ENCODE results near the gene C3orf80.
"Not testable (repeated sequence)": the region's sequence is repeated elsewhere in the genome, so short reads cannot be mapped to it uniquely, and the experiment has no call there.

Gene C3orf80

DNA sequence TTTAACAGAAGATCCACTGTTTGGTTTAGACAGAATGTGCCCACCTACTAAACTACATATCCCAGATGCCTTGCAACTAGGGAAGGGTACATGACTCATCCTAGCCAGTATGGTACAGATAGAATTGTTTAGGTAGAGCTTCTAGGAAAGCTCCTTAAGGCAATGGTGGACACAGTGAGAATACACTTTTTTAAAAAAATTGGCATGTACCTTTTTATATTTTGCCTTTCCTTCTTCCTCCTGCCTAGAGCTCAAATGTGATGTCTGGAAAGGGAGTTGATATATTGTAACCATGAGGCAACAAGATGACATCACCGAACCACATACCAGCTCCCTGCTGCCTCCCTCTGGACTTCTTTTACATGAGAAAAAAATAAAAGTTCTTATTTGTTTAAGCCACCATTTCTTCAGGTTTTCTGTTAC is 14.4 kb upstream of the C3orf80 start:
- DNase-seq = no peak

DNA sequence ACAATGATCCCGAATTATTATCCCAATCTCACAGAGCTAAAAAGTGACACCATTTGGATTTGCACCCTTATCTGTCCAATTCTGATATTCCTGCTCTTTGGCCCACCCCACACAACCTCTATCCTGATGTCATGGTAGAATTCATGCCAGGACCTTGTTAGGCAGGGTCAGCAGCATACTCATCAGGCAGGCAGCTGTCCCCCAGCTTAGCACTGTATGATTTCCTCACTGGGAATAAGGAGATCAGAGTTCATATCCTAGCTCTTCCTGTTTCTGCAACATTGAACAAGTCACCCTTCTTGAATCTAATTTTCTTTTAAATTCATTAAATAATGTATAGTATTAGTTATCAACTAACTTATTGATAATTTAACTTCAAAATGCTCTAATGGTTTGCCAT is 12.0 kb upstream of the C3orf80 start:
- no peak for DNase-seq

DNA sequence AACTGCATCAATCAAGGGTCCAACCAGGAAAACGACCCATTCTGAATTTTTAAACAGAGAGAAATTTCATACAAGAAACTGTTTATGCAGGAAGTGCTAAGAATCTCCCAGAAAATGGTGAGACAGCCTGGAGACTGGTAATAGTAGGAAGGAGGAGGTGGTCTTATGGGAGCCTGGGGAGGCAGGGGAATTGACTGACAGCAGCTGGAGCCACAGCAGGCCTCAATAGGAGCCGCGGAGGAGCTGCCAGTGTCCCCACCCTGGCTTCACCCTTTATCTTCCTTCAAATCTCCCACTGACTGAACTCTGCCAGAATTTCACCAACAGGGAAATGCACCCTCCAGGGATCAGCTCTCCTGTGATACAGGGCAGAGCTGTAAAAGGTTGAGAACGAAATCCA is 7.5 kb upstream of the C3orf80 start:
- DNase-seq = no peak

DNA sequence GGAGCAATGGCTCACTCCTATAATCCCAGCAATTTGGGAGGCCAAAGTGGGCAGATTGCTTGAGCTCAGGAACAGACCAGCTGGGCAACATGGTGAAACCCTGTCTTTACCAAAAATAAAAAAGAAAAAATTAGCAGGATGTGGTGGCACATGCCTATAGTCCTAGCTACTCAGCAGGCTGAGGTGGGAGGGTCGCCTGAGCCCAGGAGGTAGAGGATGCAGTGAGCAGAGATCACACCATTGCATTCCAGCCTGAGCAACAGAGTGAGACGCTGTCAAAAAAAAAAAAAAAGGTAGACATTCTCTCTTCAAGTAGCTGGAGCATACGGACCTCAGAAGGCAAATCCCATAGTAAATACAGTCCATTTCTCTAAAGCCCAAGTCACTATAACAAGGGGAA is 7.1 kb upstream of the C3orf80 start:
- DNase-seq = no peak

DNA sequence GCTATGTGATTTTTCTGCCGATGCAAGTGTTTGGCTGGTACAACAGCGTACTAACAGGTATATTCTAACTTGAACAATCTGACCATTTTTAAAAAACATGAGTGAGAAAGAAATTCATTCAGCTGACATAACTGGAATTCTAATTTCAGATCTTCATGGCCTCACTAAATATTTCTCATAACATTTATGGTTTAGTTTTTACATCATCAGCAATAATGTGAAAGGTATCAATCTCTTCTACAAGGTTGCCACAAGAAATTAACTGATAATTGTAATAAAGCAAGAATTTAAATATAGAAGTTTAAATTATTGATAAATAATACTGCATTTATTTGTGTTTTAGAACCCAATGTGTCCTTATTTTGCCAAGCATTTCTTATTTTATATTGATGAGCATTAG is 5.2 kb upstream of the C3orf80 start:
- DNase-seq = no peak

DNA sequence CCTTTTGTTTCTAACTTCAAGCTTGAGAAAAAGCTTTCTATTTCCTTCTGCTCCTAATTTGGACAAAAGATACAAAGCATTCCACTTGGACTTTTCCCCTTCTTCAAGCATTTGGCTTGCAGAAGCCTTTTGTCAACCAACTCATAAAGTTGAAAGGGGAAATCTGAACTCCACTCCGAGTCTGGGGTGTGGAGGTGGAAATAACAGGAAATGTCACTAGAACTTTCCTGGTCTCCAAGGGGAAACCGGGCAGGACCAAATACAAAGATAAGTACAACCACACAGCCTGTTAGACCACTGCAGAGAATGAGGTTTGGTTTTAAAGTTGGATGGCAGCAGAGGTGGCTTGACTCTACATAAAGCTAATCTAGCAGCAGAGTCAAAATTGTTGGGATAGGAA is 4.2 kb upstream of the C3orf80 start:
- DNase-seq = no peak

DNA sequence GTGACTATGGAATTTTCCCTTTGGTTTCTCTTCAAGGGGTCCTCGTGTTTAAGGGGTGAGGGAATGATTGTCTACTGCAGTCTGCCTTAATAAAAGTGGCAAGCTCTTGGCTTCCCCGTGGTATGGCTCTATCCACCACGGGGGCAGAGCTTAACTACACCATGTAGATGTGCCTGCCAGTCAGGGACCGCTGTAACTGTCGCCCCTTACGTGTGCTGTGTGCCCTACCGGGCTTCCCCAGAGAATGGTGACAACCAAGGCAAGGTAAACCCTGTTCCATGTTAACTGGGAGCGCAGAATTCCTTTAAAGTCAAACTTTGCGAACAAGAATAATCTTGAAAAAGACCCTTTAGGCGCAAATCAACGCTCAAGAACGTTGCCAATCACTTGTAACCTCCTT is 966 bp upstream of the C3orf80 start:
- DNase-seq = peak in 2 of 51 donors; percentile 1 to 11

DNA sequence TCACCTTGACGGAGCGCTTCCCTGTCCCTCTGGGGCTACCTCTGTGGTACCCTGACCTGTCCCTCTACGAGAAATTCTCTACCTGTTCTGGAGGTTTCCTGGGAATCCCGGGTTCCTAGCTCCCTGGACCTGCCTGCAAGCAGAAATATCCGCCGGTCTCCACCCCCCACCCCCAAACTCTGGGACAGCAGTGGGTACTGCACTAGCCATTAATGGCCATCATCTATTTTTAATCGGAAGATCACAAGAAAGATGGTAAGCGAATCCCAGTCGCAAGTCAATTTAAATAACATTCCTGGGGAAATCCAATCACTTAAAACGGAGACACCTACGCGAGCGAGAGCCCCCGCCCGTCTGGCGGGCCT is 429 bp upstream of the C3orf80 start:
- DNase-seq = no peak

DNA sequence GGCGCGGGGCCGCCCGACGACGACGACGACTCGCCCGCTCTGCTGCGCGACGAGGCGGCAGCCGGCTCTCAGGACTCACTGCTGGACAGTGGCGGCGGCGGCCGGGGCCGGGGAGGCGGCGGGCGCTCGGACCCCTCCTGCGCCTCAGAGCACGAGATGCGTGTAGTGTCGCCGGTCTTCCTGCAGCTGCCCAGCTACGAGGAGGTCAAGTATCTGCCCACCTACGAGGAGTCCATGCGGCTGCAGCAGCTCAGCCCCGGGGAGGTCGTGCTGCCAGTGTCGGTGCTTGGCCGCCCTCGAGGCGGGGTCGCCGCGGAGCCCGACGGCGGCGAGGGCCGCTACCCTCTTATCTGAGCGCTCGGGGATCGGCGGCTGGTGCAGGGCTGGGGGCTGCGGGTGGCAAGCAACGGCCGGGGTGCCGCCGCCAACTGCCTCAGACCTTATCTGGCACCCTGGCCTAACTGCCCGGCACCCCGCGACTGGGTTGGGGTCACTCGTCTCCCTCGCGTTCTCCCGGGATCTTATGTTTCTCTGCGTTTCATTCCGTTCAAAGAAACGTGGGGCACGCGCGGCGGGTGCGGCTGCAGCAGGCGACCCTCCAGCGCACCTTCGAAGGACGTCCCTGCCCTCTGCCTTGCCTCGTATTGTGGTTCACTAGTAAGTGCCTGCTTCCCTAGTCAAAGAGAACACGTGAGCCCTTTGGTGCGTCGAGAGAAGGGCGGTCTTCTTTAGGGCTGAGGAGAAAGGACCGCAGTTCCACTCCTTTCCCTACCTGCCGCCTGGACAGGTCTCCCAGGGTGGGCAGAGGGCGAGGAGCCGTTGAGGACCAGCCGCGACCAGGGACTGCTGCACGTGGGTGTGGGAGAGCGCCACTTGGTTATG is 1.0 kb downstream of the C3orf80 start:
- peak in 2 of 51 donors; percentile 9 to 15 for DNase-seq

DNA sequence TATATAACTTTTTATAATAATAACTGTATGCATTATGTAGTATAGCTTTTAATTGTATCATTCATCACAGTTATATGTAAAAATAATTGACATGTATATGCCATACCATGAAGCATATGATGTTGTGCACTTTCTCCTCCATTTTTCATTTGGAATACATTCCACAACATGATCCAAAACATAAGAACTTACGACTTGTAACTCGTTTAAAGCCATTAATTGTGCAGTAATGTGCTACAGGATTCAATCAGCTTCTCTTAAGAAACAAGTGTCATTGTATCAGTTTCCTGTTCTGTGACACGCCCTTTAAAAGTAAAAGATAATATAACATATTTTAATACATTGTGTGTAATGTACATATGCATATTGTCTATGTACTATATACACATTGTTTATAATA is 2.2 kb downstream of the C3orf80 start:
- no peak for DNase-seq

DNA sequence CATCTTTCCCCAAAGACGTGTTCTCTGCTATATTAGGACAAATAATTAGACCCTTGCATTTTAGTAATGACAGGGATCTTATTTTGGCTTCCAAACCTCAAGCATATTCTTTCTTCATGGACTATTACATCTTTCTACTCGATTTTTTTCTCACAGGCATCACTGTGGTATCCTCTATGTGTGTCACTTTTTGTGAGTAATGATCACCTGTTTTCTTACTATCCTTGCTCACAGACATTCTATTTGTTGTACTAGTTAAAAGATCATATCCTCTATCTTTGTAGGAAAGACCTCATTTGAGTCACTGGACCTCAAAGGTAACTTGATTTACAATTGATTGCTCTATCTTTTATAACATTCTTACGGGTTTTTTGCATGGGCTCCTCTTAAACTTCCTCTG is 6.8 kb downstream of the C3orf80 start:
- DNase-seq = no peak

DNA sequence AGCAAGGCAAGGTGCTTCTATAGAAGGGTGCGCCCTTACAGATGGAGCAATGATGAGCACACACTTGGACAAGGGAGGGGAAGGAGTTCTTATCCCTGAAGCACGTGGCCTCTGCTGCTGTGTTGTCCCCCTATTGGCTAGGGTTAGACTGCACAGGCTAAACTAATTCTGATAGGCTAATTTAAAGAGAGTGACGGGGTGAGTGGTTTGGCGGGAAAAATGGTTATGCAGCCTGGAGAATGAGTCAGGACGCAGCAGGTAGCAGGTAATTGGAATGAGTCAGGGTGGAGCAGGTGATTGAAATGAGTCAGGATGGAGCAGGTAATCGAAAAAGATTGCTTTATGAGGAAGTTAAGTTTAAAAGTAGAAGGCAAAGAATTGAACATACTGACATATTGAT is 15.5 kb downstream of the C3orf80 start:
- not testable (repeated sequence) for DNase-seq

DNA sequence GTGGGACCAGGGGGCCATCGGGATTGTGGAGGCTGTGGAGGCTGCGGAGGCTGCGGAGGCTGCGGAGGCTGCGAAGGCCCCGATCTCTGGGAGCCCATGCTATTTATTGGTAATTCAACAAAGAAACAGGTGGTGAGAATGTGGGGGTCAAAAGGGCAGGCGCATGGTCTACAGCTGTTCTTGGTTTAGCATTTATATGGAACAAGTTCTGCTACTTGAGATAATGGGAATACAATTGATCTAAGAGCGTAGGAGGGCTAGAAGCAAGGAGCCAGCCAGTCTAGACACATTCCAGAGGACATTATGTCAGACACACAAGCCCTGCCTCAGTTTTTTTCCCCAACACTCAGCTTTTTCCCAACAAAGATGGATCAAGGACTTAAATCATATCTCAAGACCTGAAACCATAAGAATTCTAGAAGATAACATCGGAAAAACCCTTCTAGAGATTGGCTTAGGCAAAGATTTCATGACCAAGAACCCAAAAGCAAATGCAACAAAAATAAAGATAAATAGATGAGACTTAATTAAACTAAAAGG is 20.1 kb downstream of the C3orf80 start:
- DNase-seq = no peak

DNA sequence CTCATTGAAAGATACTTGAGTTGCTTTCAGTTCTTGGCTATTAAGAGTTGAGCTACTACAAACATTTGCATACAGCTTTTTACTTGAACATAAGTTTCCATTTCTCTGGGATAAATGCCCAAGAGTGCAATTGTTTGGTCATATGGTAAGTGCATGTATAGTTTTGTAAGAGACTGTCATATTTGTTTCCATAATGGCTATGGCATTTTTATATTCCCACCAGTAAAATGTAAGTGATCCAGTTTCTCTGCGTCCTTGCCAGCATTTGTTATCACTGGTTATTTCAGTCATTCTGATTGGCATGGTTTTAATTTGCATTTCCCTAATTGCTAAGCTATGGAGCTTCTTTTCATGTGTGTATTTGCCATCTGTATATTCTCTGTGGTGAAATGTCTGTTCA is 22.5 kb downstream of the C3orf80 start:
- DNase-seq = no peak

DNA sequence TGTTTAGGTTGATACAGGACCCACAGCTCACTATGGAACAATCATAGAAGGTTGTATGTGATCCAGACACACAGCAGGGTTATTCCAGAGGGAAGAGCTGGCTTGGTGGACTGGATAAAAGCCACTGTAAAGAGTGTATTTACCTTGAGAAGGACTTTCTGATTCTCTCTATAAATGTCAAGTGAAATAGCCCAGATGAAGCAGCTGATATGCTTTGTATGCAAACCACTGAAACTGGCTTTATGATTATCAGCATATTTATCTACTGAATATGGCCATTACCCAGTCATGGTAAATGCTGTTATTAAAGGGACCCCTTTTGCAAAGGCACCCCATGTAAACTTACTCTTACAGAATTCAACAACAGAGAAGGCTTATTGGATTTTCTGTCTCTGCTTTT is 28.1 kb downstream of the C3orf80 start:
- DNase-seq = no peak

DNA sequence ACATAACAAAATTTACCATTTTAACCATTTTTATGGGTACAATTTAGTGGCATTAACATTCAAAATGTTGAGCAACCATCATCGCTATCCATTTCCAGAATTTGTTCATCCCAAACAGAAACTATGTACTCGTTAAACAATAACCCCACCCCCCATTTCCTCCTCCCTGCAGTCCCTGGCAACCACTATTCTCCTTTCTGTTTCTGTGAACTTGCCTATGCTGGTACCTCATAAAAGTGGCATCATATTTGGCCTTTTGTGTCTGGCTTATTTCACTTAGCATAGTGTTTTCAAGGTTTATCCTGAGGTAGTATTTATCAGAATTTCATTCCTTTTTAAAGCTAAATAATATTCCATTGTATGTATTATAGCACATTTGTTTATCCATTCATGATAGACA is 32.4 kb downstream of the C3orf80 start:
- no peak for DNase-seq

DNA sequence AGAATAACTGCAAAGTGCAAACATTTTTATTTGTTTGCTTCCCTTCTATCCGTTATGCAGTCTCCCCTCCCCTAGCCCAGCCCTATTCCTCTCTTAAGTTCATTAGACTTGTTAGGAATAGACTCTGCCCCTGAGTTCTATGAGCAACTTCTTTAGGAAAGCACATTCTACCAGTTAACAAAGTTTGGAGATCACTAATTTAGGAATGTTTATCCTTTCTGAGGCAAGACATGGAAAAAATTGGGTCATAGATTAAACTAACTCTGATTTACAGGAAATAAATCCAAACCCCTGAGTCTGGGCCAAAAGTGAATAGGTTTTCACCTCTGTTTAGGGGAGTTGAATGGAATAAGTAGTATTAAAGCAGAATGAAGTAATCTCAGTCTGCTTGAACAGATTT is 34.4 kb downstream of the C3orf80 start:
- DNase-seq = no peak

DNA sequence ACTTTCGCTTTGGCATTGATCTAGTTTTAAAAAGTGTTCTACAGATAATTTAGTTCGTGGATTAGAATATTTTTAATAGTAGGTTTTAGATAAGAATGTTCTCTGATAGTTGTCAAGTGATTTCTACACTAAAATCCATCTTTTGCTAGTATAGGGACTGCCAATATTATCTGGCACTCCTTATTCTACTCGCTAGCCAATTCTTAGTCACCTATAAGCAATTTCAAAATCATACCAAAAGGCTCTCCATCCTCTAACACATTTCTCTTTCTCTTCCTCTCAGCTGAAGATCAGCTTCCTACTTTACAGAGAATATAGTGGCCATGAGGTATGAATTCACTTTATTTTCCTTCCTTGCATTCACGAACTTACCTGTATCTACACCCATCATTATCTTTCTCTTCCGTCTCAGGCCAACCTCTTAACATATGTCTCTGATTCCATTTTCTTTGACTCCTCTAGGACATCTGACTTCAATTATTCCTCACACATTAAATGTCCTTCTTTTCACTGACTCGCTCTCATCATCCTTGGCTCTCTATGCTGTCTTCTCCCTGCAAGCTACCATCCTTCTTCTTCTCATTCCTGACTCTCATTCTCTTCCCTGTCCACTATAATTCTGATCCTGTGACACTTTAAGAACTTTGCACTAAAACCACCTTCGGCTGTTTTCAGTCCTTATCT is 35.5 kb downstream of the C3orf80 start:
- no peak for DNase-seq

DNA sequence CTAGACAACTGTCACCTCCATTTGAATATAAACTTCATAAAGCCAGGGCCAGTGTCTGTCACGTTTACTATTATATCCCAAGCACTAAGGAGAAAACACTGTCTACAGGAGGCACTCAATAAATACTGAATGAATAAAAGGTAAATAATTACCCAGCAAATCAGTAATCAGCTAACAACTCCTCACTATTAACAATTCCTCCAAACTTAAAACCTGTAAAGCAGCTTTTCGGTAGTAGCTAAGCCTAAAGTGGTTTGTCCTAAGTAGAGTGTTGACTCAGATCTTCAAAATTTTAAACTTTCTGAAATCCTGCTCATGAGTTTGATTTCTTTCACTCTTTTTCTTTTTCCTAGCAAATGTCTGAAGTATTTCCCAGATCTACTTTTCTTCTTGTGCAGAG is 39.9 kb downstream of the C3orf80 start:
- no peak for DNase-seq
